NT2/D1 (cell line): Measurements from ENCODE around the gene SLC2A3.
"Not testable (repeated sequence)": the region's sequence is repeated elsewhere in the genome, so short reads cannot be mapped to it uniquely, and the experiment has no call there.

Experiments used
- SUZ12 ChIP-seq: IDR thresholded peaks from 2 replicates; pipeline ENCODE4 v1.6.1; 2011; ENCODE audit not compliant: insufficient read length, insufficient read depth; ENCODE audit errors: extremely low read depth
- YY1 ChIP-seq: IDR thresholded peaks from 2 replicates; pipeline ENCODE4 v1.6.1; 2011; ENCODE audit not compliant: insufficient read length, insufficient read depth
- ZNF274 ChIP-seq: IDR thresholded peaks from 2 replicates; pipeline ENCODE4 v1.6.1; 2011; ENCODE audit warnings: mild to moderate bottlenecking, low read depth, low read length

GRCh38 chr12:7902416-7902815, 33.6 kb downstream of the SLC2A3 start:
- not testable (repeated sequence) for TF ChIP-seq ZNF274, YY1, SUZ12
